22Rv1 (cell line): ENCODE measurements around the gene RGS3.

Experiments
- ZFX ChIP-seq: fragments of 450-650 bp; IDR thresholded peaks from 2 replicates; pipeline ENCODE4 v1.6.1; 2017; ENCODE audit warnings: antibody characterized with exemption, borderline replicate concordance
- TF ChIP-seq, protein P1 (sequence below): fragments of 450-650 bp; IDR thresholded peaks from 2 replicates; pipeline ENCODE4 v1.5.1; 2017; ENCODE audit warnings: mild to moderate bottlenecking

DNA sequence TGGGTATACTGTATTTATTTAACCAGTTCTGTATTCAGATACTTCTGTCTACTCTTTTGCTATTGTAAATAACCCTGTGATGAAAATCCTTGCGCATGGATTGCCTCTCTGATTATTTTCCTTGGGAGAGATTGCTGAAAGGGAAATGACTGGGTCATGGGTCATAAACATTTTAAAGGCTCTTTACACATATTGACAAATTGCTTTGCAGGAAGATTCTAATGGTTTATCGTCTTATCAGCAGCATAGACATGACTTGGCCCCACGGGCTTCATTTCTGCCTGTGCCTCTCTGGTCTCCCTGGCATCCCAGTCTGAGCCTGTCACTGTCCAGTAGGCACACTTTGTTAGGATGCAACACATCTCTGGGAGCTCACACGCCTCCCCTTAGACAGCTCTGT, 52.3 kb downstream of the RGS3 start:
- TF ChIP-seq, protein P1, sequence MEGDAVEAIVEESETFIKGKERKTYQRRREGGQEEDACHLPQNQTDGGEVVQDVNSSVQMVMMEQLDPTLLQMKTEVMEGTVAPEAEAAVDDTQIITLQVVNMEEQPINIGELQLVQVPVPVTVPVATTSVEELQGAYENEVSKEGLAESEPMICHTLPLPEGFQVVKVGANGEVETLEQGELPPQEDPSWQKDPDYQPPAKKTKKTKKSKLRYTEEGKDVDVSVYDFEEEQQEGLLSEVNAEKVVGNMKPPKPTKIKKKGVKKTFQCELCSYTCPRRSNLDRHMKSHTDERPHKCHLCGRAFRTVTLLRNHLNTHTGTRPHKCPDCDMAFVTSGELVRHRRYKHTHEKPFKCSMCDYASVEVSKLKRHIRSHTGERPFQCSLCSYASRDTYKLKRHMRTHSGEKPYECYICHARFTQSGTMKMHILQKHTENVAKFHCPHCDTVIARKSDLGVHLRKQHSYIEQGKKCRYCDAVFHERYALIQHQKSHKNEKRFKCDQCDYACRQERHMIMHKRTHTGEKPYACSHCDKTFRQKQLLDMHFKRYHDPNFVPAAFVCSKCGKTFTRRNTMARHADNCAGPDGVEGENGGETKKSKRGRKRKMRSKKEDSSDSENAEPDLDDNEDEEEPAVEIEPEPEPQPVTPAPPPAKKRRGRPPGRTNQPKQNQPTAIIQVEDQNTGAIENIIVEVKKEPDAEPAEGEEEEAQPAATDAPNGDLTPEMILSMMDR, result no peak
- TF ChIP-seq ZFX, result no peak
